Neuronal stem cell (in vitro differentiated cells): ENCODE measurements around the gene NDUFB4.
A peak's percentile ranks its signal among the peaks of the same experiment; 100 is the strongest.

Experiments used
- DNase-seq: peaks from one replicate; pipeline ENCODE4 v3.0.0-alpha.2; 2013; ENCODE audit warnings: low spot score
- H2AFZ ChIP-seq: one replicate; pipeline ENCODE4 v1.6.1; 2013; ENCODE audit warnings: mild to moderate bottlenecking, low read length, inconsistent platforms
- H2AK5ac ChIP-seq: 2 replicates; pipeline ENCODE4 v1.6.1; 2013; ENCODE audit warnings: low read depth, mild to moderate bottlenecking, inconsistent platforms, low read length, moderate library complexity, mixed read lengths
- H2BK120ac ChIP-seq: 2 replicates; pipeline ENCODE4 v1.6.1; 2013; ENCODE audit warnings: low read depth, mild to moderate bottlenecking, inconsistent platforms, low read length, moderate library complexity, mixed read lengths
- H2BK12ac ChIP-seq: one replicate; pipeline ENCODE4 v1.6.1; 2013; ENCODE audit warnings: low read length, inconsistent platforms
- H2BK15ac ChIP-seq: 2 replicates; pipeline ENCODE4 v1.6.1; 2013; ENCODE audit warnings: mild to moderate bottlenecking, low read length, inconsistent platforms, mixed read lengths
- H2BK5ac ChIP-seq: one replicate; pipeline ENCODE4 v1.6.1; 2013; ENCODE audit warnings: inconsistent platforms, mild to moderate bottlenecking, low read length, moderate library complexity
- H3K14ac ChIP-seq: one replicate; pipeline ENCODE4 v1.6.1; 2013; ENCODE audit warnings: low read length, inconsistent platforms
- H3K18ac ChIP-seq: 2 replicates; pipeline ENCODE4 v1.6.1; 2013; ENCODE audit warnings: low read length, inconsistent platforms
- H3K23ac ChIP-seq: 2 replicates; pipeline ENCODE4 v1.6.1; 2013; ENCODE audit warnings: low read depth, mild to moderate bottlenecking, mixed read lengths, low read length, inconsistent platforms; ENCODE audit not compliant: poor library complexity
- H3K27ac ChIP-seq: replicated peaks from 3 replicates; pipeline ENCODE4 v1.5.1; 2013; ENCODE audit warnings: low read length, inconsistent platforms
- H3K27me3 ChIP-seq, 3 experiments: 2 replicates each; pipeline ENCODE4 v1.6.1; 2013; ENCODE audit warnings: low read length in 3 of 3, mild to moderate bottlenecking in 2 of 3, inconsistent platforms in 1 of 3, low read depth in 1 of 3, mixed read lengths in 1 of 3, moderate library complexity in 1 of 3; ENCODE audit not compliant: control insufficient read depth in 3 of 3, insufficient read depth in 3 of 3
- H3K36me3 ChIP-seq, 2 donors: replicated peaks in 1 of 2; 2 replicates each; pipeline ENCODE4 v1.6.1; 2013; ENCODE audit warnings: low read length in 2 of 2; ENCODE audit not compliant: control insufficient read depth in 2 of 2, insufficient read depth in 2 of 2
- H3K4ac ChIP-seq: 2 replicates; pipeline ENCODE4 v1.6.1; 2013; ENCODE audit warnings: inconsistent platforms, mild to moderate bottlenecking, low read length, moderate library complexity
- H3K4me1 ChIP-seq, 2 donors: 1 replicate in 1 of 2; 2 replicates in 1 of 2; pipeline ENCODE4 v1.6.1; 2013; ENCODE audit warnings: low read length in 2 of 2, low read depth in 1 of 2; ENCODE audit not compliant: control insufficient read depth in 2 of 2, insufficient read depth in 1 of 2
- H3K4me2 ChIP-seq: one replicate; pipeline ENCODE4 v1.6.1; 2013; ENCODE audit warnings: mild to moderate bottlenecking, low read length, inconsistent platforms; ENCODE audit not compliant: insufficient read depth, poor library complexity, severe bottlenecking
- H3K4me3 ChIP-seq, 2 donors: 2 replicates each; pipeline ENCODE4 v1.5.1; 2013; ENCODE audit warnings: low read length in 2 of 2, mild to moderate bottlenecking in 2 of 2, inconsistent platforms in 1 of 2, moderate library complexity in 1 of 2
- H3K79me1 ChIP-seq: one replicate; pipeline ENCODE4 v1.6.1; 2013; ENCODE audit warnings: low read depth, mild to moderate bottlenecking, inconsistent platforms, low read length, moderate library complexity
- H3K9ac ChIP-seq: one replicate; pipeline ENCODE4 v1.6.1; 2013; ENCODE audit warnings: mild to moderate bottlenecking, low read depth, low read length, inconsistent platforms; ENCODE audit not compliant: poor library complexity
- H3K9me3 ChIP-seq, 2 donors: replicated peaks in 1 of 2; 2 replicates each; pipeline versions ENCODE3 to v1.6.1; 2013; ENCODE audit warnings: low read length in 2 of 2, mild to moderate bottlenecking in 2 of 2, inconsistent platforms in 1 of 2, low read depth in 1 of 2, mixed read lengths in 1 of 2, moderate library complexity in 1 of 2; ENCODE audit not compliant: control insufficient read depth in 2 of 2, insufficient read depth in 1 of 2
- H4K8ac ChIP-seq: one replicate; pipeline ENCODE4 v1.6.1; 2013; ENCODE audit warnings: low read depth, mild to moderate bottlenecking, inconsistent platforms, low read length, moderate library complexity
- H4K91ac ChIP-seq: one replicate; pipeline ENCODE4 v1.6.1; 2013; ENCODE audit warnings: low read length, low read depth, mild to moderate bottlenecking, inconsistent platforms; ENCODE audit not compliant: poor library complexity
- WGBS, 2 donors: extraction: QIAGEN DNeasy Blood & Tissue Kit; methylation state at CpG; one replicate each; pipeline ENCODE4 v1.1.7; 2013; ENCODE audit warnings: missing lambda C conversion rate in 2 of 2, mixed read lengths in 1 of 2; ENCODE audit not compliant: insufficient read length in 2 of 2, insufficient replicate concordance in 1 of 2; ENCODE audit errors: extremely low coverage in 2 of 2; 5-methylcytosine and 5-hydroxymethylcytosine counted together

NDUFB4 gene

GRCh38 chr3:120554812-120555606 is 41.1 kb upstream of the NDUFB4 start:
- no peak overlapping the region for H2BK120ac ChIP-seq
- no peak overlapping the region for H2BK12ac ChIP-seq
- no peak overlapping the region for H3K14ac ChIP-seq
- no peak overlapping the region for H3K27ac ChIP-seq
- H2BK5ac ChIP-seq: no peak overlapping the region
- H3K23ac ChIP-seq: no peak overlapping the region
- peaks cover 0 to 3% (median 0%) of the 10 kb centered on the region in 3 experiments for H3K27me3 ChIP-seq
- DNase-seq: no peak
- H3K79me1 ChIP-seq: no peaks in the 10 kb centered on the region
- no CpG with 5 or more reads among the region's 3 CpGs for whole genome bisulfite sequencing, 2 donors
- H2BK15ac ChIP-seq: no peak overlapping the region
- no peak overlapping the region for H2AK5ac ChIP-seq
- no peak overlapping the region for H3K4me3 ChIP-seq
- H3K36me3 ChIP-seq: no peaks in the 10 kb centered on the region
- no peaks in the 10 kb centered on the region for H3K9me3 ChIP-seq
- no peak overlapping the region for H3K4ac ChIP-seq
- no peak overlapping the region for H4K91ac ChIP-seq
- no peak overlapping the region for H3K4me2 ChIP-seq
- peaks cover 0 to 5% of the 10 kb centered on the region in 2 donors for H3K4me1 ChIP-seq
- H3K18ac ChIP-seq: no peak overlapping the region
- H2AFZ ChIP-seq: no peak overlapping the region
- no peak overlapping the region for H3K9ac ChIP-seq
- no peak overlapping the region for H4K8ac ChIP-seq

- no peak overlapping the region for H3K4ac ChIP-seq
- no peak overlapping the region for H2BK5ac ChIP-seq
- DNase-seq: no peak
- H2BK12ac ChIP-seq: no peak overlapping the region
- H3K27ac ChIP-seq: no peak overlapping the region
- no peak overlapping the region for H3K4me3 ChIP-seq
- H3K4me1 ChIP-seq: peaks cover 7 to 10% of the 10 kb centered on the region in 2 donors
- no peak overlapping the region for H2AK5ac ChIP-seq
- no peak overlapping the region for H2AFZ ChIP-seq
- H2BK15ac ChIP-seq: no peak overlapping the region
- WGBS, 2 donors: no CpG with 5 or more reads among the region's 7 CpGs
- no peaks in the 10 kb centered on the region for H3K9me3 ChIP-seq
- H3K4me2 ChIP-seq: no peak overlapping the region
- H3K23ac ChIP-seq: no peak overlapping the region
- no peak overlapping the region for H3K14ac ChIP-seq
- no peak overlapping the region for H3K18ac ChIP-seq
- H4K91ac ChIP-seq: no peak overlapping the region
- H3K36me3 ChIP-seq: no peaks in the 10 kb centered on the region
- no peaks in the 10 kb centered on the region for H3K79me1 ChIP-seq
- H3K9ac ChIP-seq: no peak overlapping the region
- H4K8ac ChIP-seq: no peak overlapping the region
- H2BK120ac ChIP-seq: no peak overlapping the region
- peaks cover 0 to 3% (median 0%) of the 10 kb centered on the region in 3 experiments for H3K27me3 ChIP-seq
These were observed 40.3 kb upstream of the NDUFB4 start for GRCh38 chr3:120555657-120556509.

GRCh38 chr3:120557115-120557514 is 39.0 kb upstream of the NDUFB4 start:
- H3K14ac ChIP-seq: no peak overlapping the region

GRCh38 chr3:120558771-120559241 is 37.3 kb upstream of the NDUFB4 start:
- no CpG with 5 or more reads among the region's 17 CpGs for WGBS, 2 donors
- no peak overlapping the region for H3K9ac ChIP-seq
- peak overlapping the region in 1 of 2 donors; percentile 51 for H3K4me3 ChIP-seq

More at GRCh38 chr3:120557115-120557514, 39.0 kb upstream of the NDUFB4 start:
- no peak for DNase-seq
- H3K23ac ChIP-seq: no peak overlapping the region
- H3K9ac ChIP-seq: peak overlapping the region; percentile 18
- no peak overlapping the region for H3K4me3 ChIP-seq
- no peak overlapping the region for H2AFZ ChIP-seq
- H3K4ac ChIP-seq: no peak overlapping the region
- no peak overlapping the region for H2BK120ac ChIP-seq
- no peak overlapping the region for H3K4me2 ChIP-seq
- no peaks in the 10 kb centered on the region for H3K79me1 ChIP-seq
- no peak overlapping the region for H2BK15ac ChIP-seq
- no peak overlapping the region for H3K27ac ChIP-seq
- no peaks in the 10 kb centered on the region for H3K36me3 ChIP-seq
- no peak overlapping the region for H2BK5ac ChIP-seq
- H2AK5ac ChIP-seq: no peak overlapping the region
- no peak overlapping the region for H3K18ac ChIP-seq
- H4K8ac ChIP-seq: no peak overlapping the region
- H2BK12ac ChIP-seq: no peak overlapping the region
- no peak overlapping the region for H4K91ac ChIP-seq
- peaks cover 9 to 12% of the 10 kb centered on the region in 2 donors for H3K4me1 ChIP-seq
- peaks cover 0 to 3% (median 0%) of the 10 kb centered on the region in 3 experiments for H3K27me3 ChIP-seq
- no peaks in the 10 kb centered on the region for H3K9me3 ChIP-seq

More at GRCh38 chr3:120558771-120559241, 37.3 kb upstream of the NDUFB4 start:
- Histone ChIP-seq H3K79me1 (no peaks in the 10 kb centered on the region), H4K91ac (no peak overlapping the region), H2AK5ac (no peak overlapping the region), H3K4me1 (peaks cover 9 to 12% of the 10 kb centered on the region in 2 donors), H2BK120ac (no peak overlapping the region), H3K4me2 (peak overlapping the region; percentile 52), H2AFZ (peak overlapping the region; percentile 85), H3K36me3 (no peaks in the 10 kb centered on the region), H3K4ac (no peak overlapping the region), H2BK15ac (no peak overlapping the region), H3K14ac (no peak overlapping the region), H3K27ac (peak overlapping the region; percentile 90), H3K18ac (no peak overlapping the region), H2BK12ac (no peak overlapping the region), H3K23ac (no peak overlapping the region), H2BK5ac (no peak overlapping the region), H4K8ac (no peak overlapping the region), H3K9me3 (no peaks in the 10 kb centered on the region), H3K27me3 (no peaks in the 10 kb centered on the region)
- peak; percentile 91 for DNase-seq
